Kidney (tissue), 14 donors: Measurements from ENCODE around the gene SGF29. TPM values are rescaled to one million over a fixed set of nuclear protein-coding genes. Genes with fewer than 3 reads are reported as not detected.
A peak's percentile ranks its signal among the peaks of the same experiment; 100 is the strongest.
"Not testable (repeated sequence)": the region's sequence is repeated elsewhere in the genome, so short reads cannot be mapped to it uniquely, and the experiment has no call there.

Experiments used
- DNase-seq, 5 donors: peaks; one replicate each; pipeline ENCODE4 v3.0.0-alpha.2; 2013 to 2020
- FAIRE-seq: peaks from 2 replicates; lab custom pipeline; 2012; peaks lifted over from hg19 to GRCh38; lab: Jason Lieb, UNC
- H3K27ac ChIP-seq, 2 donors: one replicate each; pipeline ENCODE4 v1.7.0; 2013; ENCODE audit warnings: low read depth in 2 of 2, low read length in 2 of 2, inconsistent platforms in 1 of 2
- H3K27me3 ChIP-seq: one replicate; pipeline ENCODE4 v1.7.1; 2013; ENCODE audit warnings: low read length, inconsistent platforms; ENCODE audit not compliant: control insufficient read depth, insufficient read depth
- H3K36me3 ChIP-seq, 3 donors: one replicate each; pipeline versions ENCODE4 v1.7.0 to v1.7.1; 2013; ENCODE audit warnings: low read length in 3 of 3, control low read depth in 1 of 3, inconsistent platforms in 1 of 3; ENCODE audit not compliant: insufficient read depth in 3 of 3, control insufficient read depth in 2 of 3
- H3K4me1 ChIP-seq, 3 donors: one replicate each; pipeline versions ENCODE4 v1.7.0 to v1.7.1; 2013; ENCODE audit warnings: low read length in 3 of 3, inconsistent platforms in 1 of 3, low read depth in 1 of 3; ENCODE audit not compliant: control insufficient read depth in 2 of 3, insufficient read depth in 2 of 3
- H3K4me3 ChIP-seq, 3 donors: one replicate each; pipeline versions ENCODE4 v1.7.0 to v1.8.1; 2013; ENCODE audit warnings: low read length in 3 of 3, control low read depth in 1 of 3, inconsistent platforms in 1 of 3
- H3K9ac ChIP-seq, 3 donors: one replicate each; pipeline versions ENCODE4 v1.7.0 to v1.7.1; 2013; ENCODE audit warnings: low read length in 3 of 3, control low read depth in 1 of 3, inconsistent platforms in 1 of 3
- H3K9me3 ChIP-seq, 3 donors: one replicate each; pipeline versions ENCODE4 v1.7.0 to v1.7.1; 2013; ENCODE audit warnings: low read length in 3 of 3, control low read depth in 1 of 3, inconsistent platforms in 1 of 3; ENCODE audit not compliant: control insufficient read depth in 2 of 3, insufficient read depth in 1 of 3
- intact Hi-C: fragments of 100-400 bp; cut with DNase I; formaldehyde crosslinking; loops from one replicate; pipeline ENCODE4 v1.11.1; 2022
- polyA plus RNA-seq: library from polyadenylated mRNA; stranded (reverse); fragments of 350-450 nt; fragmentation: Illumina TruSeq; extraction: RNeasy Lipid Tissue Mini Kit (QIAGEN cat#74804); gene quantifications from one replicate; pipeline ENCODE4 v1.2.3, GENCODE V29; 2014; ENCODE audit warnings: low read depth, low replicate concordance; ENCODE audit not compliant: insufficient read depth
- total RNA-seq: library from RNA; stranded (reverse); fragmentation: NEBNext Ultra II Directional; extraction: Animal tissue kit (Norgen Biotek cat#: 25700); gene quantifications from one replicate; pipeline ENCODE4 v1.2.1, GENCODE V29; 2021
- TF ChIP-seq, protein P1 (sequence below): IDR thresholded peaks from 3 replicates; pipeline ENCODE4 v1.5.1; 2012; ENCODE audit warnings: mild to moderate bottlenecking, moderate library complexity, borderline replicate concordance; ENCODE audit not compliant: insufficient read depth; ENCODE audit errors: extremely low read depth
- donor health status: control.
- donor health status: control.
- donor health status: control.
- donor health status: control.
- donor health status: control.
- donor health status: DM: yes; HTN: yes; CAD: no.
- donor health status: Normal renal cell carcinoma (clear cell type).

Gene SGF29
- total and polyA plus RNA-seq, 2 donors from 2014 or later, result 20.6 to 28.5 TPM

DNA sequence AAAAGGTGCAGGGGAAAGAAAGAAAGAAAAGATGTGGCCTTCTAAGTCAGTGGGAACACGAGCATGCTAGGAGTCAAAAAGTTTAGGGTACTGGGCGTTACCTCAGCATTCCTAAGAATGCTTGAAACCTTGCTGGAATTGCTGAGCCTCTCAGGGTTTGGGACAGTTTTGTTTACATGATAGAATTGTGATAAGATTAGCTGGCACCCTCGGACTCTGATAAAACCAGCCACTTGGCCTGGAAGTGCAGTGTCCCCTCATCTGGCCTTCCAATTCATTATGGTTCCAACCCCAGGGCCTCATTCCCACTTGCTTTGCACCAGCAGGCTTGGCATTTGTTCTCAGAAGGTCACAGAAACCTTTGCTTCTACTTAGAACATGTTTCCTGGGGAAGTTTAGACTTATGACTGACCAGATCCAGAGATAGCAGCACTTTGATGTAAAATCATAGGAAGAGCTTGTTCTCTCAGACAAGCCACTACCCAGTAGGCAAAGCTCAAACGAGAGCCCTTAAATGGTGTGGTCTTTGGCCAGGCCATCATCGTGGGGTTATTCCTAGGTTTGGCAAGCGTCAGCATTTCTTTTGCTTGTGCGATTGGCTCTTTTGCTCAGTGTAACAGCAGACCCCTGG, 8.0 kb downstream of the SGF29 start:
- Histone ChIP-seq H3K27ac (peak overlapping the region in 1 of 2 donors; percentile 7), H3K27me3 (no peaks in the 10 kb centered on the region), H3K36me3 (peaks cover 3 to 5% (median 4%) of the 10 kb centered on the region in 3 donors), H3K4me3 (no peak overlapping the region), H3K4me1 (peaks cover 0 to 4% (median 3%) of the 10 kb centered on the region in 3 donors), H3K9ac (peak overlapping the region in 1 of 3 donors; percentile 10), H3K9me3 (no peaks in the 10 kb centered on the region)
- intact Hi-C loops, result no loop called here
- FAIRE-seq (no peak), DNase-seq (peak in 1 of 5 donors; percentile 10)
- TF ChIP-seq, protein P1, sequence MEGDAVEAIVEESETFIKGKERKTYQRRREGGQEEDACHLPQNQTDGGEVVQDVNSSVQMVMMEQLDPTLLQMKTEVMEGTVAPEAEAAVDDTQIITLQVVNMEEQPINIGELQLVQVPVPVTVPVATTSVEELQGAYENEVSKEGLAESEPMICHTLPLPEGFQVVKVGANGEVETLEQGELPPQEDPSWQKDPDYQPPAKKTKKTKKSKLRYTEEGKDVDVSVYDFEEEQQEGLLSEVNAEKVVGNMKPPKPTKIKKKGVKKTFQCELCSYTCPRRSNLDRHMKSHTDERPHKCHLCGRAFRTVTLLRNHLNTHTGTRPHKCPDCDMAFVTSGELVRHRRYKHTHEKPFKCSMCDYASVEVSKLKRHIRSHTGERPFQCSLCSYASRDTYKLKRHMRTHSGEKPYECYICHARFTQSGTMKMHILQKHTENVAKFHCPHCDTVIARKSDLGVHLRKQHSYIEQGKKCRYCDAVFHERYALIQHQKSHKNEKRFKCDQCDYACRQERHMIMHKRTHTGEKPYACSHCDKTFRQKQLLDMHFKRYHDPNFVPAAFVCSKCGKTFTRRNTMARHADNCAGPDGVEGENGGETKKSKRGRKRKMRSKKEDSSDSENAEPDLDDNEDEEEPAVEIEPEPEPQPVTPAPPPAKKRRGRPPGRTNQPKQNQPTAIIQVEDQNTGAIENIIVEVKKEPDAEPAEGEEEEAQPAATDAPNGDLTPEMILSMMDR, result no peak

GRCh38 chr16:28562199-28562598, 8.5 kb downstream of the SGF29 start:
- no peak for DNase-seq
- Histone ChIP-seq H3K4me3 (no peak overlapping the region), H3K27me3 (no peaks in the 10 kb centered on the region), H3K27ac (no peak overlapping the region), H3K4me1 (peaks cover 0 to 4% (median 3%) of the 10 kb centered on the region in 3 donors), H3K9me3 (no peaks in the 10 kb centered on the region), H3K9ac (peak overlapping the region in 1 of 3 donors; percentile 10), H3K36me3 (peaks cover 3 to 5% (median 4%) of the 10 kb centered on the region in 3 donors)
- no peak for FAIRE-seq
- TF ChIP-seq, protein P1, result no peak
- intact Hi-C loops, result no loop called here

GRCh38 chr16:28563218-28563617, 9.5 kb downstream of the SGF29 start:
- Histone ChIP-seq H3K36me3 (peaks cover 0 to 5% (median 2%) of the 10 kb centered on the region in 3 donors), H3K4me3 (no peak overlapping the region), H3K9me3 (no peaks in the 10 kb centered on the region), H3K4me1 (peaks cover 0 to 4% (median 3%) of the 10 kb centered on the region in 3 donors), H3K27me3 (no peaks in the 10 kb centered on the region), H3K9ac (no peak overlapping the region), H3K27ac (no peak overlapping the region)
- intact Hi-C loops, result no loop called here
- TF ChIP-seq, protein P1, result no peak
- DNase-seq (no peak), FAIRE-seq (no peak)

- FAIRE-seq, H3K9me3 ChIP-seq, H3K4me1 ChIP-seq, H3K9ac ChIP-seq, DNase-seq, H3K36me3 ChIP-seq, H3K4me3 ChIP-seq, H3K27ac ChIP-seq, H3K27me3 ChIP-seq, intact Hi-C loops: not testable (repeated sequence)
Observed at GRCh38 chr16:28566233-28566925, 12.7 kb downstream of the SGF29 start.
